ENCODE results near the gene CRISP1. TPM values are rescaled to one million over a fixed set of nuclear protein-coding genes. Genes with fewer than 3 reads are reported as not detected.

CRISP1 gene
- total and polyA plus RNA-seq, 9 of the 15 experiments (the other 6 are each of a cell fraction or from before 2014, with no cell fraction given) = not detected

GRCh38 chr6:49888742-49889431 lies 22.6 kb upstream of the CRISP1 start (continued):
- TF ChIP-seq CLOCK (CRISPR knock-in tag; IDR thresholded peaks at IDR 0.05; ENCODE audit: borderline replicate concordance) (no peak), SMC3 (conservative IDR thresholded peaks at IDR 0.05; ENCODE audit: insufficient read depth, low read depth, low read length) (no peak), ATF1 (CRISPR knock-in tag; IDR thresholded peaks at IDR 0.05) (no peak), ATF1 (tag; IDR thresholded peaks at IDR 0.05) (peak; percentile 89), POLR2B (IDR thresholded peaks at IDR 0.05; ENCODE audit: low read depth, partially characterized antibody) (no peak), TCF3 (CRISPR knock-in tag; IDR thresholded peaks at IDR 0.05) (peak; percentile 99), LCOR (CRISPR knock-in tag; IDR thresholded peaks at IDR 0.05) (no peak; the same call in 1 of the 2 replicates), PHF8 (IDR thresholded peaks at IDR 0.05; ENCODE audit: borderline replicate concordance, low read length) (no peak), HOXB6 (CRISPR knock-in tag; IDR thresholded peaks at IDR 0.05; ENCODE audit: borderline replicate concordance) (no peak), HMGN3 (IDR thresholded peaks at IDR 0.05; ENCODE audit: borderline replicate concordance, extremely low read depth, insufficient read length, low read depth, low read length) (peak; percentile 78), SAFB2 (IDR thresholded peaks at IDR 0.05; ENCODE audit: borderline replicate concordance, low read depth, low read length, severe bottlenecking) (no peak), ZBTB2 (IDR thresholded peaks at IDR 0.05) (no peak), SPI1 (IDR thresholded peaks at IDR 0.05; ENCODE audit: borderline replicate concordance, low read depth, low read length) (peak; percentile 94), NFIX (CRISPR knock-in tag; IDR thresholded peaks at IDR 0.05; ENCODE audit: low read depth) (no peak), NFXL1 (CRISPR knock-in tag; IDR thresholded peaks at IDR 0.05) (0 out of 2 replicates have a peak, but pooled peaks have one; percentile 57), ZFP1 (CRISPR knock-in tag; IDR thresholded peaks at IDR 0.05) (no peak), ZFP91 (CRISPR knock-in tag; IDR thresholded peaks at IDR 0.05) (no peak), HMGXB4 (CRISPR knock-in tag; IDR thresholded peaks at IDR 0.05) (no peak), ZNF707 (CRISPR knock-in tag; conservative IDR thresholded peaks at IDR 0.05) (no peak), ZNF644 (tag; IDR thresholded peaks at IDR 0.05; ENCODE audit: low read depth) (peak; percentile 94), SREBF2 (CRISPR knock-in tag; IDR thresholded peaks at IDR 0.05) (no peak)

All from K562 (cell line).